DOHH2 (cell line): ENCODE results near the gene BIN1.

Source experiments
- H3F3A ChIP-seq: fragments of 200-600 bp; sonication (generic), shearing (Covaris generic); 2 replicates; pipeline ENCODE4 v1.6.0; 2016; ENCODE audit warnings: antibody characterized with exemption, mild to moderate bottlenecking; ENCODE audit not compliant: control insufficient read depth, insufficient read depth
- H3K27ac ChIP-seq: fragments of 200-600 bp; sonication (generic); 2 replicates; pipeline ENCODE4 v1.5.1; 2014; ENCODE audit warnings: low read depth, mild to moderate bottlenecking, low read length, moderate library complexity
- H3K27me3 ChIP-seq: fragments of 200-600 bp; sonication (generic); 2 replicates; pipeline ENCODE4 v1.6.1; 2014; ENCODE audit warnings: mild to moderate bottlenecking, low read length, mixed read lengths; ENCODE audit not compliant: control insufficient read depth
- H3K36me3 ChIP-seq: fragments of 200-600 bp; sonication (generic); 2 replicates; pipeline ENCODE4 v1.6.1; 2014; ENCODE audit warnings: mild to moderate bottlenecking, low read length, moderate library complexity, mixed read lengths; ENCODE audit not compliant: control insufficient read depth
- H3K4me1 ChIP-seq: fragments of 200-600 bp; sonication (generic); 2 replicates; pipeline ENCODE4 v1.6.1; 2014; ENCODE audit warnings: mild to moderate bottlenecking, low read length, mixed read lengths; ENCODE audit not compliant: control insufficient read depth
- H3K4me2 ChIP-seq: fragments of 200-600 bp; sonication (generic); 2 replicates; pipeline ENCODE4 v1.6.0; 2014; ENCODE audit warnings: mild to moderate bottlenecking, low read length, moderate library complexity
- H3K4me3 ChIP-seq: fragments of 200-600 bp; sonication (generic); 2 replicates; pipeline ENCODE4 v1.5.1; 2014; ENCODE audit warnings: mild to moderate bottlenecking, low read length, mixed read lengths
- H3K79me2 ChIP-seq: fragments of 200-600 bp; sonication (generic); 2 replicates; pipeline ENCODE4 v1.6.1; 2014; ENCODE audit warnings: mild to moderate bottlenecking, low read length, mixed read lengths; ENCODE audit not compliant: control insufficient read depth
- H3K9me2 ChIP-seq: fragments of 200-600 bp; sonication (generic); replicated peaks from 2 replicates; pipeline ENCODE4 v1.6.1; 2014; ENCODE audit warnings: mild to moderate bottlenecking, low read length, mixed read lengths; ENCODE audit not compliant: control insufficient read depth
- H3K9me3 ChIP-seq: fragments of 200-600 bp; sonication (generic); 2 replicates; pipeline ENCODE4 v1.6.1; 2014; ENCODE audit warnings: antibody characterized with exemption, low read length, mixed read lengths; ENCODE audit not compliant: control insufficient read depth, insufficient read depth
- H4K20me1 ChIP-seq: fragments of 200-600 bp; sonication (generic); 2 replicates; pipeline ENCODE4 v1.6.0; 2014; ENCODE audit warnings: low read depth, mild to moderate bottlenecking, antibody characterized with exemption, low read length, moderate library complexity; ENCODE audit not compliant: control insufficient read depth, insufficient read depth
- EZH2phosphoT487 ChIP-seq: fragments of 200-600 bp; sonication (generic); IDR thresholded peaks from 2 replicates; pipeline ENCODE4 v1.6.1; 2017; ENCODE audit warnings: borderline replicate concordance, mild to moderate bottlenecking, antibody characterized with exemption, low read length, moderate library complexity, mixed read lengths
- TF ChIP-seq, protein P1 (sequence below): fragments of 200-600 bp; sonication (generic); IDR thresholded peaks from one replicate; pipeline ENCODE4 v1.5.1; 2014; ENCODE audit warnings: antibody characterized with exemption, mild to moderate bottlenecking, low read depth, low read length; ENCODE audit not compliant: poor library complexity, severe bottlenecking

The BIN1 gene

DNA sequence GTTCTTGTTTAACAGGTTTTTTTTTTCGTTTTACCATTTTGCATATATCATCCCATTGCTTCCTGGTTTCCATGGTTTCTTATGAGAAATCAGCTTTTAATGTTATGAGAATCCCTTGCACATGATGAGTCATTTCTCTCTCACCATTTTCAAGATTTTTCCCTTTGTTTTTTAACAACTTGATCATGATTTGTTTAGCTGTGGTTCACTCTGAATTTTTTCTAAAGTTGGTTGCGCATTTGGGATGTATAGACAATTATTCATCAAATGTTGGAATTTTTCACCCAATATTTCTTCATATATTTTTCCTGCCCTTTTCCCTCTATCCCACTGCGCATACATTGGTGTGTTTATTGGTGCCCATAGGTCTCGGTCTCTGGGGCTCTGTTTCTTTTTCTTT, 42.4 kb upstream of the BIN1 start:
- H3K27me3 ChIP-seq = no peaks in the 10 kb centered on the region
- H3K27ac ChIP-seq = no peak overlapping the region

GRCh38 chr2:127146820-127147502, 40.0 kb upstream of the BIN1 start:
- no peaks in the 10 kb centered on the region for H4K20me1 ChIP-seq
- no peaks in the 10 kb centered on the region for H3K27me3 ChIP-seq
- H3K36me3 ChIP-seq = no peaks in the 10 kb centered on the region
- H3K79me2 ChIP-seq = no peaks in the 10 kb centered on the region
- no peaks in the 10 kb centered on the region for H3K9me2 ChIP-seq
- H3K4me2 ChIP-seq = no peak overlapping the region
- no peaks in the 10 kb centered on the region for H3K9me3 ChIP-seq
- no peak overlapping the region for H3K27ac ChIP-seq
- no peaks in the 10 kb centered on the region for H3K4me1 ChIP-seq
- no peaks in the 10 kb centered on the region for H3F3A ChIP-seq
- H3K4me3 ChIP-seq = no peak overlapping the region
- TF ChIP-seq, protein P1, sequence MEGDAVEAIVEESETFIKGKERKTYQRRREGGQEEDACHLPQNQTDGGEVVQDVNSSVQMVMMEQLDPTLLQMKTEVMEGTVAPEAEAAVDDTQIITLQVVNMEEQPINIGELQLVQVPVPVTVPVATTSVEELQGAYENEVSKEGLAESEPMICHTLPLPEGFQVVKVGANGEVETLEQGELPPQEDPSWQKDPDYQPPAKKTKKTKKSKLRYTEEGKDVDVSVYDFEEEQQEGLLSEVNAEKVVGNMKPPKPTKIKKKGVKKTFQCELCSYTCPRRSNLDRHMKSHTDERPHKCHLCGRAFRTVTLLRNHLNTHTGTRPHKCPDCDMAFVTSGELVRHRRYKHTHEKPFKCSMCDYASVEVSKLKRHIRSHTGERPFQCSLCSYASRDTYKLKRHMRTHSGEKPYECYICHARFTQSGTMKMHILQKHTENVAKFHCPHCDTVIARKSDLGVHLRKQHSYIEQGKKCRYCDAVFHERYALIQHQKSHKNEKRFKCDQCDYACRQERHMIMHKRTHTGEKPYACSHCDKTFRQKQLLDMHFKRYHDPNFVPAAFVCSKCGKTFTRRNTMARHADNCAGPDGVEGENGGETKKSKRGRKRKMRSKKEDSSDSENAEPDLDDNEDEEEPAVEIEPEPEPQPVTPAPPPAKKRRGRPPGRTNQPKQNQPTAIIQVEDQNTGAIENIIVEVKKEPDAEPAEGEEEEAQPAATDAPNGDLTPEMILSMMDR = no peak
- TF ChIP-seq EZH2phosphoT487 = no peak

More for the DNA sequence above, 42.4 kb upstream of the BIN1 start:
- no peaks in the 10 kb centered on the region for H4K20me1 ChIP-seq
- no peaks in the 10 kb centered on the region for H3K4me1 ChIP-seq
- no peaks in the 10 kb centered on the region for H3K9me2 ChIP-seq
- no peak overlapping the region for H3K4me2 ChIP-seq
- no peaks in the 10 kb centered on the region for H3K79me2 ChIP-seq
- no peaks in the 10 kb centered on the region for H3F3A ChIP-seq
- no peak overlapping the region for H3K4me3 ChIP-seq
- H3K36me3 ChIP-seq = no peaks in the 10 kb centered on the region
- TF ChIP-seq EZH2phosphoT487 = no peak
- TF ChIP-seq, protein P1 = no peak
- H3K9me3 ChIP-seq = no peaks in the 10 kb centered on the region

GRCh38 chr2:127146071-127146725, 39.2 kb upstream of the BIN1 start:
- Histone ChIP-seq H3K27ac (no peak overlapping the region), H3K9me2 (no peaks in the 10 kb centered on the region), H3F3A (no peaks in the 10 kb centered on the region), H3K4me2 (no peak overlapping the region), H3K27me3 (no peaks in the 10 kb centered on the region), H3K79me2 (no peaks in the 10 kb centered on the region), H3K4me3 (no peak overlapping the region), H3K36me3 (no peaks in the 10 kb centered on the region), H3K4me1 (no peaks in the 10 kb centered on the region), H4K20me1 (no peaks in the 10 kb centered on the region), H3K9me3 (no peaks in the 10 kb centered on the region)
- TF ChIP-seq, protein P1 = no peak
- TF ChIP-seq EZH2phosphoT487 = no peak
